HG03342 (cell line): ENCODE data around the gene SPTLC1.
A peak's percentile ranks its signal among the peaks of the same experiment; 100 is the strongest.
"Not testable (repeated sequence)": the region's sequence is repeated elsewhere in the genome, so short reads cannot be mapped to it uniquely, and the experiment has no call there.

Experiments used
- ATAC-seq: cut with Tn5 transposase; IDR thresholded peaks from one replicate; pipeline ENCODE4 v1.9.1; 2021; ENCODE audit warnings: mild to moderate bottlenecking, moderate library complexity; ENCODE audit not compliant: unreplicated experiment

SPTLC1 gene, protein sequence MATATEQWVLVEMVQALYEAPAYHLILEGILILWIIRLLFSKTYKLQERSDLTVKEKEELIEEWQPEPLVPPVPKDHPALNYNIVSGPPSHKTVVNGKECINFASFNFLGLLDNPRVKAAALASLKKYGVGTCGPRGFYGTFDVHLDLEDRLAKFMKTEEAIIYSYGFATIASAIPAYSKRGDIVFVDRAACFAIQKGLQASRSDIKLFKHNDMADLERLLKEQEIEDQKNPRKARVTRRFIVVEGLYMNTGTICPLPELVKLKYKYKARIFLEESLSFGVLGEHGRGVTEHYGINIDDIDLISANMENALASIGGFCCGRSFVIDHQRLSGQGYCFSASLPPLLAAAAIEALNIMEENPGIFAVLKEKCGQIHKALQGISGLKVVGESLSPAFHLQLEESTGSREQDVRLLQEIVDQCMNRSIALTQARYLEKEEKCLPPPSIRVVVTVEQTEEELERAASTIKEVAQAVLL

DNA sequence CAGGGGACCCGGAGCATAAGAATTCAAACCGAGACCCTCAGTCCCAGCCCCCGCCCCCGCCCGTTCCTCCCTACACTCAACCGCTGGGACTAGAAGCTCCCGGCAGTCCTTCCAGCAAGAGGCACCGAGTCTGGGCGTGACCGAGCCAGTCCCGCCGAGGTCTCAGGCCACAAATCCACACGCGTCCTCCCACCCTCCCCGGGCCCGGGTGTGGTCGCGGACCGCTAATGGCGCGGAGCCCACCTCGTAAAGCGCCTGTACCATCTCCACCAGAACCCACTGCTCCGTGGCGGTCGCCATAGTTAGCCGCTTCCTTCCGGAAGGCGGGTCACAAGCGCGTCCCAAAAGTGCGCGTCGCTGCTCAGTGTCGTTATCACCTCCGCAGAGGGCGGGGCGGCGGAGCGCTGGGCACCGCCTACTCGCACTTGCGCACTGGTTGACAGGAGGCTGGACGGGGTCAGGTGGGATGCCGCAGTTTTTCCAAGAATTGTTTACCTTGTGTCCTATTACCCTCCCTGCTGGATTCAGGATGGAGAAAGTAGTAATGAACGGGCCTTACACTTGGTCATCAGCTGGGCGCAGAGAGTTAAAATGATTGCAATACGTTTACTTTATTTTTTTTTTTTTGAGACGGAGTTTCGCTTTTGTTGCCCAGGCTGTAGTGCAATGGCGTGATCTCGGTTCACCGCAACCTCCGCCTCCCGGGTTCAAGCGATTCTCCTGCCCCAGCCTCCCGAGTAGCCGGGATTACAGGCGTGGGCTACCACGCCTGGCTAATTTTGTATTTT lies at the start of gene SPTLC1:
SPTLC1 (minus strand) TSS at position 343 of the 788 bp plus-strand sequence; CDS start at position 300, 43 bp downstream.
- peak; percentile 96 for ATAC-seq

- no peak for ATAC-seq
These were observed 49.8 kb upstream of the SPTLC1 start for GRCh38 chr9:92164975-92165374.

DNA sequence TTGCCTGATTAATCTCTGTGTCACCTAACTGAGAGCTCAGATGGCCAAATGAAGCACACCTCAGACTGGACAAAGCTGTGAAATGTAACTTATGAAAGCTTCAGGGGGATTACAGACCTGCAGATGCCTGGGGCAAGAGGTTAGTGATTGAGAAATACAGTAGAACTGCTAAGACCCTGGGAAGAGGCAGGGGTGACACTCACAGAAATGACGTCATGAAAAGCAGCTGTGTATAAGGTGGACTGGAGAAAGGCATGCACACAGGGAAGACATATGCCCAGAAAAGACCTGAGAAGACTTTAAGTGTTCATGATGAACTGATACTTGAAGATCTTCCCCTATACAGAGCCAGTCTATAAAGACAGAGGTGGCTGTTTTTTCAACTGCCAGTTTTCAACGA lies 49.3 kb upstream of the SPTLC1 start:
- ATAC-seq: no peak

- ATAC-seq: no peak
These were observed 48.1 kb upstream of the SPTLC1 start for GRCh38 chr9:92163276-92163675.

DNA sequence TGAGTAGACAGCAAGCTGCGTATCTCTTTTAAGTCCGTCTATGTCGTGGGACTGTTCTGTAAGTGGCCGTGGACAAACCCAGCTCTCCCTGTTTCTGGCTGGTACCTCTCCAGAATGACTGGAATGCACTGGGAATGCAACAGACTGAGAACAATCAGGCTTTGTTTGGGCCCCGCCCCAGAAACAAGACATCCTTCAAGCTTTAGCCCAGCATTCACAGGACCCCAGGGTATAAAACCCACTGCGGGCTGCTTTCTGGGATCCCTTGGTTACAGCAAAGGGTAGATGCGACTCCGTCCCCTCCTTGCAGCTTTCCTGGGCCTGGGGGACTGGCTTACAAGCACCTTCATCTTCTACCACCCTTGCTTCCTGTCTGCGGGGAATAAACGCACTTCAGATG lies 45.6 kb upstream of the SPTLC1 start:
- no peak for ATAC-seq

- no peak for ATAC-seq
These were observed 43.8 kb upstream of the SPTLC1 start for GRCh38 chr9:92159058-92159457.

DNA sequence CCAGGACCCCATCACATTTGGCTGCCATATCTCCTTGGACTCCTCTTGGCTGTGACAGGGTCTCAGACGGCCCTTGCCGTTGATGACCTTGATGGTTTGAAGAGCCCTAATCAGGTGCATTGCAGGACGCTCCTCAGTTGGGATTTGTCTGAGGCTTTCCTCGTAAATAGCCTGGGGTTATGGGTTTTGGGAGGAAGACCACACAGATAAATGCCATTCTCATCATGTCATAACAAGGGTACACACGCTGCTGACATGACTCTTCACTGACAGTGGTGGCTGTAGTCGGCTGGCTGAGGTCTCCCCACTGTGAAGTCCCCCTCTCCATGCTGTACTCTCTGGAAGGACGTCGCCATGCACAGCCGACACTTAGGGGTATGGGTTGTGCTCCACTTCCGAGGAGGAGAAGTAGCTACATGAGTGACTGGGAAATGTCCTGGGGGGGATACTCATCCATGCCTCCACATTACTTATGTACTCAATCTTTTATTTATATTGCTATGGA lies 42.9 kb upstream of the SPTLC1 start:
- ATAC-seq: no peak

GRCh38 chr9:92155736-92156135 lies 40.5 kb upstream of the SPTLC1 start:
- not testable (repeated sequence) for ATAC-seq

- ATAC-seq: no peak
These were observed 40.0 kb upstream of the SPTLC1 start for GRCh38 chr9:92155221-92155620.

DNA sequence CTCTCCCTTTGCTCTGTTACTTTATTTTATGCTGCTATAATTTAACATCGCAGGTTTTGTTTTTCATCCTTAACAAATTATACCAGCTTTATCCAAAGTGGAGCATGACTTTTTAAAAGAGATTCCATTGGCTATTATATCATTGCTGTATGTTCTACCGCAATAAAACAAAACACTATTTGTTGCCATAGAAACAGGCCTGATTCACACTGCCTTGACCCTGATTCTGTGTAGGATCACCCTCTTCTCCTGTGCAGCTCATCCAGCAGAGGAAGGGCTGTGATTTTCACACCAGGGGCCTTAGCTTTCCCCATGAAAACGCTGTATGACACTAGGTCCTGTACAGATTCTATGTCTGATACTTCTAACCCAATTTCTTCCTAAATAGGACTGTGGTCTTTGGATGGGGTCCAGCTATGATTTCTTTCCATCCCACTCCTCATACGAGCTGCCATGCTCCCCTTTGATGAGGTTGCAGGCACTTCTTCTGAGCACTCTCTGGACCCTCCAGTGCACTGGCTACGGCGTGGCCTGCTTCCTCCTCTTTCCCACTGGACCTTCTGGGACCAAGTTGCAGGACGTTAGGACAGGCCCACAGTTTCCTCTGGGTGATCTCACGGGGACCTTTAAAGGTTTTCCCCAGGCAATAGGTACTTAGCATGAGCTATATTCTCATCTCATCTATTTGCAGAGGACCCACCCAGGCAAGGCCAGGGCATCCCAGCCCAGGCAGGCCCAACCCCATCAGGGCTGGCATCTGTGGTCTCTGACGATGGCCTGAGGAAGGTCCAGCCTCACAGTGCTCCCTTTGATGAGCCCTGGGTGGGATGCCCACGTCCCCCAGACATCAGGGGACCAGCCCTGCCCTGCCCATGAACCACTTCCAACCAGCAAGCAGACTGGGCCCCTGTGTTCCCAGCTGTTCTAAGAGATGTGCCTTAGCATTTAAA lies 38.5 kb upstream of the SPTLC1 start:
- not testable (repeated sequence) for ATAC-seq

- ATAC-seq: no peak
These were observed 36.6 kb upstream of the SPTLC1 start for GRCh38 chr9:92151691-92152393.

DNA sequence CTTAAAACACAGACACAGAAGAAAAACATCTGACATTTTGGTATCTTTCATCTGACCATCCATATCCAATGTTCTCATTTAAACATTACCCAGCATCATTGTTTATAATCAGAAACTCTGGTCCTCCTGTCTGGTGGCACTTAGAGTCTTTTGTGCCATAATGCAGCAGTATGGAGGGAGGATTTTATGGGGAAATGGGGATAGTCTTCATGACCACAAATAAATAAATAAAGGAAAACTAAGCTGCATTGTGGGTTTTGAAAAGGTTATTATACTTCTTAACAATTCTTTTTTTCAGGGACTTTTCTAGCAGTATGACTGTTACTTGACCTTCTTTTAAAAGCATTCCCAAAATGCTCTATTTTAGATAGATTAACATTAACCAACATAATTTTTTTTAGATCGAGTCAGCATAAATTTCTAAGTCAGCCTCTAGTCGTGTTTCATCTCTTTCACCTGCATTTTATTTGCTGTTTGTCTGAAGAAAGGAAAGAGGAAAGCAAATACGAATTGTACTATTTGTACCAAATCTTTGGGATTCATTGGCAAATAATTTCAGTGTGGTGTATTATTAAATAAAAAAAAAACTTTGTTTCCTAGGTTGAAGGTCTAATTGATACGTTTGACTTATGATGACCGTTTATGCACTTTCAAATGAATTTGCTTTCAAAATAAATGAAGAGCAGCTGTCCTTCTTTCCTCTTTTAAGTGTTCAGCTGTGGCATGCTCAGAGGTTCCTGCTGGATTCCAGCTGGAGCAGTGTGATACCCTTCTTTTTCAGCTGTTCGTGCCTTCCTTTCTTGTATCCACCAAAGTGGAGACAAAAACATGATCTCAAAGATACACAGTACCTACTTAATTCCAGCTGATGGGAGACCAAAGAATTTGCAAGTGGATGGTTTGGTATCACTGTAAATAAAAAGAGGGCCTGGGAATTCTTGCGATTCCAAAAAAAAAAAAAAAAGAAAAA lies 35.6 kb upstream of the SPTLC1 start:
- ATAC-seq: not testable (repeated sequence)

GRCh38 chr9:92147852-92148180 lies 32.6 kb upstream of the SPTLC1 start:
- ATAC-seq: no peak

GRCh38 chr9:92147030-92147851 lies 32.0 kb upstream of the SPTLC1 start:
- peak; percentile 68 for ATAC-seq

GRCh38 chr9:92146610-92147009 lies 31.4 kb upstream of the SPTLC1 start:
- no peak for ATAC-seq

GRCh38 chr9:92145784-92146183 lies 30.6 kb upstream of the SPTLC1 start:
- ATAC-seq: not testable (repeated sequence)

DNA sequence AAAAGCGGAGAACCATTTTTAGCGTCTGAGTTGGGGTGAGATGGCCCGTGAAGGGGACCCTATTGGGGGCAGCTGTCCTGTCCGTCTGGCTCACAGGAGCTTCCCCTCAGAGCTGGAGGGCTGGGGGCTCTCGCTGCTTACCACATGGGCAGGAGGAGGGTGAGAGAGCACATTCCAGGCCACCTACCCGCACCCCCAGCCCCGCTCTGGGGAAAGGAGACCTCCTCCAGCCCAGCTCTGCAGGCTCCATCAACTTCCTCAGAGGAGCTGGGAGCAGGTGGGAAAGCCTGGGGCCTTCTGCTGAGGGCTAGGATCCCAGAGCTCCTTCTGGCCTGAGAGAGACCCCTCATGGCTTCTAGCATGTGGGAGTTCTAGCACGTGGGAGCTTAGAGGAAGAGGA lies 27.1 kb upstream of the SPTLC1 start:
- ATAC-seq: no peak
